Ishikawa (cell line): ENCODE data around the gene FSD1L.

Source experiments
- CEBPB ChIP-seq: IDR thresholded peaks from 2 replicates; pipeline ENCODE4 v1.6.1; 2012
- CREB1 ChIP-seq: IDR thresholded peaks from 2 replicates; pipeline ENCODE4 v1.6.1; 2012; ENCODE audit warnings: low read depth
- EGR1 ChIP-seq: IDR thresholded peaks from 2 replicates; pipeline ENCODE4 v1.6.1; 2012
- EP300 ChIP-seq: IDR thresholded peaks from 2 replicates; pipeline ENCODE4 v1.6.1; 2012; ENCODE audit warnings: borderline replicate concordance
- FOXM1 ChIP-seq: IDR thresholded peaks from 2 replicates; pipeline ENCODE4 v1.6.1; 2012; ENCODE audit warnings: low read depth, borderline replicate concordance
- NFIC ChIP-seq: IDR thresholded peaks from 2 replicates; pipeline ENCODE4 v1.6.1; 2012
- RAD21 ChIP-seq: IDR thresholded peaks from 2 replicates; pipeline ENCODE4 v1.6.1; 2012; ENCODE audit warnings: low read depth
- TAF1 ChIP-seq: IDR thresholded peaks from 2 replicates; pipeline ENCODE4 v1.6.1; 2012; ENCODE audit warnings: low read depth, mild to moderate bottlenecking
- TCF12 ChIP-seq: IDR thresholded peaks from 2 replicates; pipeline ENCODE4 v1.6.1; 2012; ENCODE audit warnings: low read depth
- TEAD4 ChIP-seq: IDR thresholded peaks from 2 replicates; pipeline ENCODE4 v1.6.1; 2012
- YY1 ChIP-seq: IDR thresholded peaks from 2 replicates; pipeline ENCODE4 v1.6.1; 2012; ENCODE audit warnings: low read depth
- ZBTB7A ChIP-seq: IDR thresholded peaks from 2 replicates; pipeline ENCODE4 v1.6.1; 2012; ENCODE audit warnings: low read depth
- TF ChIP-seq, protein P1 (sequence below): IDR thresholded peaks from 2 replicates; pipeline ENCODE4 v1.6.1; 2012; ENCODE audit warnings: low read depth, mild to moderate bottlenecking
- TF ChIP-seq, protein P2 (sequence below): IDR thresholded peaks from 2 replicates; pipeline ENCODE4 v1.6.1; 2012
- TF ChIP-seq, protein P3 (sequence below): IDR thresholded peaks from 2 replicates; pipeline ENCODE4 v1.6.1; 2012

FSD1L gene

DNA sequence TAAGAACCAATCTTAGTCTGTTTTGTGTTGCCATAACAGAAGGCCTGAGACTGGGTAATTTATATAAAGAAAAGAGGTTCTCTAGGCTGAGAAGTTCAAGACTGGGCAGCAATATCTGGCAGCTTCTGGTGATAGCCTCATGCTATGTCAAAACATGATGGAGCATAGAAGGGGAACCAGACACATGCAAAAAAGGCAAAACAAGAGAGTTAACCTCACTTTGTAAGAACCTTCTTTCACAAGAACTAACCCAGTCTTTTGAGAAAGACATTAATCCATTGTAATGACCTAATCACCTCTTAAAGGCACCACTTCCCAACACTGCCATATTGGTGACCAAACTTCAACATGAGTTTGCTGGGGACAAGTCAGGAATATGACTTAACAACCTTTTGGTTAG, 37.3 kb downstream of the FSD1L start:
- no peak for TF ChIP-seq EGR1
- TF ChIP-seq TAF1, result no peak
- TF ChIP-seq TCF12, result no peak
- TF ChIP-seq, protein P1, sequence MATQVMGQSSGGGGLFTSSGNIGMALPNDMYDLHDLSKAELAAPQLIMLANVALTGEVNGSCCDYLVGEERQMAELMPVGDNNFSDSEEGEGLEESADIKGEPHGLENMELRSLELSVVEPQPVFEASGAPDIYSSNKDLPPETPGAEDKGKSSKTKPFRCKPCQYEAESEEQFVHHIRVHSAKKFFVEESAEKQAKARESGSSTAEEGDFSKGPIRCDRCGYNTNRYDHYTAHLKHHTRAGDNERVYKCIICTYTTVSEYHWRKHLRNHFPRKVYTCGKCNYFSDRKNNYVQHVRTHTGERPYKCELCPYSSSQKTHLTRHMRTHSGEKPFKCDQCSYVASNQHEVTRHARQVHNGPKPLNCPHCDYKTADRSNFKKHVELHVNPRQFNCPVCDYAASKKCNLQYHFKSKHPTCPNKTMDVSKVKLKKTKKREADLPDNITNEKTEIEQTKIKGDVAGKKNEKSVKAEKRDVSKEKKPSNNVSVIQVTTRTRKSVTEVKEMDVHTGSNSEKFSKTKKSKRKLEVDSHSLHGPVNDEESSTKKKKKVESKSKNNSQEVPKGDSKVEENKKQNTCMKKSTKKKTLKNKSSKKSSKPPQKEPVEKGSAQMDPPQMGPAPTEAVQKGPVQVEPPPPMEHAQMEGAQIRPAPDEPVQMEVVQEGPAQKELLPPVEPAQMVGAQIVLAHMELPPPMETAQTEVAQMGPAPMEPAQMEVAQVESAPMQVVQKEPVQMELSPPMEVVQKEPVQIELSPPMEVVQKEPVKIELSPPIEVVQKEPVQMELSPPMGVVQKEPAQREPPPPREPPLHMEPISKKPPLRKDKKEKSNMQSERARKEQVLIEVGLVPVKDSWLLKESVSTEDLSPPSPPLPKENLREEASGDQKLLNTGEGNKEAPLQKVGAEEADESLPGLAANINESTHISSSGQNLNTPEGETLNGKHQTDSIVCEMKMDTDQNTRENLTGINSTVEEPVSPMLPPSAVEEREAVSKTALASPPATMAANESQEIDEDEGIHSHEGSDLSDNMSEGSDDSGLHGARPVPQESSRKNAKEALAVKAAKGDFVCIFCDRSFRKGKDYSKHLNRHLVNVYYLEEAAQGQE, result no peak
- no peak for TF ChIP-seq RAD21
- TF ChIP-seq, protein P2, sequence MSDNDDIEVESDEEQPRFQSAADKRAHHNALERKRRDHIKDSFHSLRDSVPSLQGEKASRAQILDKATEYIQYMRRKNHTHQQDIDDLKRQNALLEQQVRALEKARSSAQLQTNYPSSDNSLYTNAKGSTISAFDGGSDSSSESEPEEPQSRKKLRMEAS, result no peak
- no peak for TF ChIP-seq EP300
- TF ChIP-seq ZBTB7A, result no peak
- no peak for TF ChIP-seq FOXM1

DNA sequence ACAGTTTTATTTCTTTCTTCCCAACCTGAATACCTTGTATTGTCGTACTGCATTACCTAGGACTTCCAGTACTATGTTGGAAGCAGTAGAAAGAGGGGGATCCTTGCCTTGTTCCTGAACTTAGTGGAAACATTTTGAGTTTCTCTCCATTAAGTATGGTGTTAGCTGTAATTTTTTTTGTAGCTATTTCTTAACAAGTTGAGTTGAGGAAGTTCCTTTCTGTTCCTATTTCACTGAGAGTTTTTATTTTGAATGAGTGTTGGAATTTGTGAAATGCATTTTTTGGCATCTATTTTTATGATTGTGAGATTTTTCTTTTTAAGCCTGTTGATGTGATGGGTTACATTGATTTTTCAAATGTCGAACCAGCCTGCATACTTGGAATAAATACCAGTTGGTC, 49.0 kb downstream of the FSD1L start:
- no peak for TF ChIP-seq RAD21
- TF ChIP-seq TAF1, result no peak
- TF ChIP-seq, protein P2, result no peak
- TF ChIP-seq CREB1, result no peak
- no peak for TF ChIP-seq FOXM1
- no peak for TF ChIP-seq CEBPB
- TF ChIP-seq EGR1, result no peak
- no peak for TF ChIP-seq NFIC
- TF ChIP-seq EP300, result no peak

DNA sequence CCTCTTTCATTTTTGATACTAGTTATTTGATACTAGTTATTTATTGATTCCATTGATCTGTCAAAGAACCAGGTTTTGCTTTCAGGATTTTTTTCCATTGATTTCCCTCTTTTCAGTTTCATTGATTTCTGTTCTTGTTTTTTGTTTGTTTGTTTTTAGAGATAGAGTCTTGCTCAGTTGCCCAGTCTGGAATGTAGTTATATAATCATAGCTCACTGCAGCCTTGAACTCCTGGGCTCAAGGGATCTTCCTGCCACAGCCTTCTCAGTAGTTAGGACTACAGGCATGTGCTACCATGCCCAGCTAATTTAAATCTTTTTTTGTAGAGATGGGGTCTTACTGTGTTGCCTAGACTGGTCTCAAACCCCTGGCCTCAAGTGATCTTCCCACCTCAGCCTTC, 49.9 kb downstream of the FSD1L start:
- TF ChIP-seq RAD21 (no peak), YY1 (no peak), CREB1 (no peak), TEAD4 (no peak), EGR1 (no peak), NFIC (no peak), CEBPB (no peak), EP300 (no peak), ZBTB7A (no peak), FOXM1 (no peak), TAF1 (no peak), TCF12 (no peak)
- TF ChIP-seq, protein P1, result no peak
- TF ChIP-seq, protein P2, result no peak
- TF ChIP-seq, protein P3, sequence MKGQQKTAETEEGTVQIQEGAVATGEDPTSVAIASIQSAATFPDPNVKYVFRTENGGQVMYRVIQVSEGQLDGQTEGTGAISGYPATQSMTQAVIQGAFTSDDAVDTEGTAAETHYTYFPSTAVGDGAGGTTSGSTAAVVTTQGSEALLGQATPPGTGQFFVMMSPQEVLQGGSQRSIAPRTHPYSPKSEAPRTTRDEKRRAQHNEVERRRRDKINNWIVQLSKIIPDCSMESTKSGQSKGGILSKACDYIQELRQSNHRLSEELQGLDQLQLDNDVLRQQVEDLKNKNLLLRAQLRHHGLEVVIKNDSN, result no peak

DNA sequence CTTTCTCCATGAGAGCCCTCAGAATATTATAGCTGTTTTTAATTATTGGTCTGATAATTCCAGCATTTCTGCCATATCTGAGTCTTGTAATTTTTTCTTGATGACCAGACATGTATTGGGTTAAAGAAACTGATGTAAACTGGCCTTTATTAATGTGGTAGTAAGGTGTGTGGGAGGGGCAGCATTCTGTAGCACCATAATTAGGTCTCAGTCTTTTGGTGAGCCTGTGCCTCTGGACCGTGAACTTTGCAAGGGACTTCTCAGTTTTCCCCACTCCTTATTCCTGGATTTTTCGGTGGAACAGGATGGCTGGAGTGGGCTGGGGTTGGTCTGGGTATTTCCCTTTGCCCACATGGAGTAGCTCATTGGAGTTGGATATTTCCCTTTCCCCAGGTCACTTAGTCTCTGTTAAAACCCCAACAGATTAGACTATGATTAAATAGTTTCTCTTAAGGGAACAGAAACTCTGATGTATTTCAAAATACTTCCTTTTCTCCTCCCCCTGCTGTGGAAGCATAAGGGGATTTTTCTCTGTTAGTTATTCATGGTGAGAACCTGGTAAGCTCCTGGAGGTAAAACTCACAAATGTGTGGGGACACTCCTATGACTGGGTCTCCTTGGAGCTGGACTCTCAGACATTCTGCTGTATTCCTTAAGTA, 52.4 kb downstream of the FSD1L start:
- TF ChIP-seq FOXM1 (no peak), CREB1 (no peak), TEAD4 (no peak), EGR1 (no peak), CEBPB (no peak), RAD21 (no peak), EP300 (no peak), TCF12 (no peak), NFIC (no peak), ZBTB7A (no peak), TAF1 (no peak), YY1 (no peak)
- TF ChIP-seq, protein P3, result no peak
- TF ChIP-seq, protein P2, result no peak
- TF ChIP-seq, protein P1, result no peak
